ENCODE results near the gene HAUS8.

HAUS8 gene

DNA sequence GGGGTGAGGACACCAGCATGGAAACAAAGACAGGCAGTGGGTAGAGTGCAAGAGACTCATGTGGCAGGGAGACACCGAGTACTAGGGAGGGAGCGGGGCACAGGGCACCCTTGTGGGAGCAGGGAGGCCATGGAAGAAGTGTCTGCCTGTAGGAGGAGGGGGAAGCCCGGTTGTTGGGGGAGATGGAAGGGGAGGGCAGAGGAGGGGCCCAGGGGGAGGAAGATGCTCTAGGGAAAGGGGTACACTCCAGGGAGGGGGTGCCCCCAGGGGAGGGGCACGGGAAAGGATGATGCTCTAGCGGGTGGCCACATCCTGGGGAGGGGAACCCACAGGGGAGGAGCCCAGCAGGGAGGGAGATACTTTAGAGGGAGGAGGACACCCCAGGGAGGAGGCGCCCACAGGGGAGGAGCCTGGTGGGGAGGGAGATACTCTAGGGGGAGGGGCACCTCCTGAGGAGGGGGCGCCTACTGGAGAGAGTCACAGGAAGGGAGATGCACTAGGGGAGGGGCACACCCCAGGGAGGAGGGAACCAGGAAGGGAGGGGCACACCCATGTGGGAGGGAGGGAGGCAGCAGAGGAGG, 73.6 kb downstream of the HAUS8 start:
- DNase-seq (ENCODE audit: extremely low spot score), result no peak
- ChIA-PET CTCF (no interaction called here), POLR2A (no interaction called here)
- no peak for TF ChIP-seq ZNF384 (IDR thresholded peaks at IDR 0.05)
- no peak for TF ChIP-seq ELF4 (IDR thresholded peaks at IDR 0.05)
- TF ChIP-seq SUZ12 (IDR thresholded peaks at IDR 0.05), result no peak
- TF ChIP-seq, protein P1, sequence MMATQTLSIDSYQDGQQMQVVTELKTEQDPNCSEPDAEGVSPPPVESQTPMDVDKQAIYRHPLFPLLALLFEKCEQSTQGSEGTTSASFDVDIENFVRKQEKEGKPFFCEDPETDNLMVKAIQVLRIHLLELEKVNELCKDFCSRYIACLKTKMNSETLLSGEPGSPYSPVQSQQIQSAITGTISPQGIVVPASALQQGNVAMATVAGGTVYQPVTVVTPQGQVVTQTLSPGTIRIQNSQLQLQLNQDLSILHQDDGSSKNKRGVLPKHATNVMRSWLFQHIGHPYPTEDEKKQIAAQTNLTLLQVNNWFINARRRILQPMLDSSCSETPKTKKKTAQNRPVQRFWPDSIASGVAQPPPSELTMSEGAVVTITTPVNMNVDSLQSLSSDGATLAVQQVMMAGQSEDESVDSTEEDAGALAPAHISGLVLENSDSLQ (IDR thresholded peaks at IDR 0.05), result no peak
- no peak for TF ChIP-seq LEF1 (IDR thresholded peaks at IDR 0.05; ENCODE audit: borderline replicate concordance)
- no peak for TF ChIP-seq SP1 (IDR thresholded peaks at IDR 0.05)
- no peak for TF ChIP-seq FOXM1 (IDR thresholded peaks at IDR 0.05; ENCODE audit: borderline replicate concordance)
- no peak for TF ChIP-seq BHLHE40 (IDR thresholded peaks at IDR 0.05; ENCODE audit: borderline replicate concordance)
- TF ChIP-seq HDGF (IDR thresholded peaks at IDR 0.05; ENCODE audit: borderline replicate concordance), result no peak
- no peak for TF ChIP-seq NFRKB (IDR thresholded peaks at IDR 0.05)
- no peak for TF ChIP-seq FOXK2 (IDR thresholded peaks at IDR 0.05)
- TF ChIP-seq CTBP1 (IDR thresholded peaks at IDR 0.05; ENCODE audit: borderline replicate concordance), result no peak

All from HEK293T (cell line).